Coronary artery (tissue), 2 donors: ENCODE results near the gene ATP13A4.

Experiments used
- DNase-seq: peaks from one replicate; pipeline ENCODE4 v3.0.0-alpha.2; 2017; ENCODE audit warnings: low spot score
- H3K27ac ChIP-seq, 2 donors: fragments of 200-600 bp; sonication (generic); one replicate each; pipeline ENCODE4 v1.5.1; 2016 to 2019
- H3K4me3 ChIP-seq: fragments of 200-600 bp; sonication (generic); 2 replicates; pipeline ENCODE4 v1.5.1; 2016; ENCODE audit warnings: mild to moderate bottlenecking, moderate library complexity
- CTCF ChIP-seq: fragments of 200-600 bp; sonication (generic); IDR thresholded peaks from one replicate; pipeline ENCODE4 v1.5.1; 2019; ENCODE audit warnings: antibody characterized with exemption

ATP13A4 gene

GRCh38 chr3:193560091-193560490 lies 5.4 kb upstream of the ATP13A4 start:
- no peak overlapping the region for H3K27ac ChIP-seq
- DNase-seq, result no peak
- no peak overlapping the region for H3K4me3 ChIP-seq

GRCh38 chr3:193559100-193559499 lies 4.4 kb upstream of the ATP13A4 start:
- no peak for DNase-seq
- no peak for TF ChIP-seq CTCF
- Histone ChIP-seq H3K4me3 (no peak overlapping the region), H3K27ac (no peak overlapping the region)

More at GRCh38 chr3:193560091-193560490, 5.4 kb upstream of the ATP13A4 start:
- TF ChIP-seq CTCF, result no peak

- H3K4me3 ChIP-seq, result no peak overlapping the region
- no peak for TF ChIP-seq CTCF
- DNase-seq, result no peak
- H3K27ac ChIP-seq, result no peak overlapping the region
Observed at GRCh38 chr3:193556841-193557240, 2.1 kb upstream of the ATP13A4 start.

GRCh38 chr3:193553586-193553985 lies 1.1 kb downstream of the ATP13A4 start:
- H3K27ac ChIP-seq, result no peak overlapping the region
- H3K4me3 ChIP-seq, result no peak overlapping the region
- no peak for DNase-seq
- no peak for TF ChIP-seq CTCF

GRCh38 chr3:193552923-193553322 lies 1.8 kb downstream of the ATP13A4 start:
- DNase-seq, result no peak
- TF ChIP-seq CTCF, result no peak
- no peak overlapping the region for H3K27ac ChIP-seq
- no peak overlapping the region for H3K4me3 ChIP-seq

- Histone ChIP-seq H3K27ac (no peak overlapping the region), H3K4me3 (no peak overlapping the region)
- no peak for TF ChIP-seq CTCF
- no peak for DNase-seq
Observed at GRCh38 chr3:193548406-193548805, 6.3 kb downstream of the ATP13A4 start.

GRCh38 chr3:193546129-193546528 lies 8.6 kb downstream of the ATP13A4 start:
- TF ChIP-seq CTCF, result no peak
- no peak for DNase-seq
- Histone ChIP-seq H3K27ac (no peak overlapping the region), H3K4me3 (no peak overlapping the region)
